ENCODE results near the gene SND1.
"Not testable (repeated sequence)": the region's sequence is repeated elsewhere in the genome, so short reads cannot be mapped to it uniquely, and the experiment has no call there.

The SND1 gene

DNA sequence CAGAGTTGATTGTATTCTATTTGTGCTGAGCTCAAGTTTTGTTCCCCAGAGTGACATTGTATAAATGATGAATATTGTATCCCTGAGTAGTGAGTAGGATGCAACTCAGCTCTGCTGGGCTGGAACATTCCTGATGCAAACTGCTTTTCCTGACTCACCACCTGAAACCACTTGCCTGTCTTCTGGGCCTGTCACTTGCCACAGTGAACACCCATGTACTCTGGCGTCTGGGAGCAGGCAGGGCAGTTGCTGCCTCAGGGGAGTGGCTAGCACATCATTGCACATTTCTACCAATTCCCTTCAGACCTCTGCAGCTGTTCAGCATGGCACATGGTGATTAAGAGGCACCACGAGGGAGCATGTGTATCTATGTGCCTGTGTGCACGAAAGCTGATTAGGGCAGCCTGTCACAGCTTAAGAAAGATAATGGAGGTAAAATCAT lies 157.3 kb downstream of the SND1 start:
- no peak for DNase-seq

- no peak for DNase-seq
Measured at GRCh38 chr7:127810113-127810512, 158.1 kb downstream of the SND1 start.

- no peak for DNase-seq
Measured at GRCh38 chr7:127810696-127811660, 159.0 kb downstream of the SND1 start.

- no peak for DNase-seq
Measured at GRCh38 chr7:127812540-127812939, 160.5 kb downstream of the SND1 start.

GRCh38 chr7:127813991-127814541 lies 162.1 kb downstream of the SND1 start:
- no peak for DNase-seq

DNA sequence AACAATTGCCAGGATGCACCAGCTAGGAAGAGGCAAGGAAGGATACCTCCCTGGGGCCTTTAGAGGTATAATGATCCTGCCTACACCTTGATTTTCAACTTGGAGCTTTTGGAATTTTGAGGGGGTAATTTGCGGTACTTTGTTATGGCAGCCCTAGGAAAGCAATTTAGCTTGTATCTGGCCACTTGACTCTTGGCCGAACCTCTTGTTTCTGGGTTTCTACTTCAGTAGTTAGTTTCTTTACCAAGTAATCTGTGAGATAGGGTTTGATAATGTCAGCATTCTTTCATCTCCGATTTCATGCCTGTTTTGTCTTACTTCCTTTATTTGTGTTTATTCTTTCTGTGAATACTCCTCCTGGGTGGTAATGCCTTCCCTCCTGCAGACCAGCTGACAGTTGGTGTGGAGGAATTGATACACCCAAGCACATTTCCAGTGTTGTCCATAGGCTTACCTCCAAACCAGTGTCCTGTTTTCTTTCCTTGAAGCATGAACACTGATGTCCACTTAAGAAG lies 163.7 kb downstream of the SND1 start:
- no peak for DNase-seq

- DNase-seq = peak; percentile 13
Measured at GRCh38 chr7:127816354-127817190, 164.6 kb downstream of the SND1 start.

GRCh38 chr7:127817466-127817865 lies 165.5 kb downstream of the SND1 start:
- no peak for DNase-seq

- no peak for DNase-seq
Measured at GRCh38 chr7:127818306-127818705, 166.3 kb downstream of the SND1 start.

DNA sequence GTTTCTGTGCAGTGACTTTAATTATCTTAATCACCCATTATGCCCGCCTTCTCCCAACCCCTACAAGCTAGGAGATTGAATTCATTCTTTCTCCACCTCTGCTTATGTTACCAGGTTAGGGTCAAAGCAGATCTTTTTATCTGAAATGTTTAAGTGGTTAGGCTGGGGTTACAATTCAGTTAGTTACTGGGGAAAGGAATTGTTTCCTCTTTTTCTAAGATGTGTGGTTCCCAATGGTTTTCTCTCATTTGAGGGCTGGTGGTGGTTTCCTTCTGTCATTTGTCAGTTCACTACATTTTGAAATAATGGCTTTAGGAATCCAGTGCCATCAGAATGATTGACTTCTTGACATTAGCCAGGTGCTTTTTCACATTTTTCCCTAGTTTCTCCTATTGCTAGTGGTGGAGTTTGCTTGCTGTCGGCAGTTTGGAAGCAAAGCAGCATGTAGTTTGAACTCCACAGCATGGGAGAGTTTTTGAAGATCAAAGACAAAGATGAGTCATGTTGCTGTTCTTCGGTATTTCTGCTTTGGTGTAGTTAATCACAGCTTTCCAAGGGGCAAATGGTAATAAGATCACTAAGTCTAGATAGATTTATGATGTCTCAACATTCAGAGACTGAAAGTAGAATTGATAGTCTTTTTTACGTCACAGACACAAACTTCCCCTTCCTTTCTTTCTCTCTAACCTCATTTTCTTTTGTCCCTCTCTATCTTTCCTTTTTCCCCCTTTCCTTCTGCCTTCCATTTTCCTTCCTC lies 168.2 kb downstream of the SND1 start:
- no peak for DNase-seq

DNA sequence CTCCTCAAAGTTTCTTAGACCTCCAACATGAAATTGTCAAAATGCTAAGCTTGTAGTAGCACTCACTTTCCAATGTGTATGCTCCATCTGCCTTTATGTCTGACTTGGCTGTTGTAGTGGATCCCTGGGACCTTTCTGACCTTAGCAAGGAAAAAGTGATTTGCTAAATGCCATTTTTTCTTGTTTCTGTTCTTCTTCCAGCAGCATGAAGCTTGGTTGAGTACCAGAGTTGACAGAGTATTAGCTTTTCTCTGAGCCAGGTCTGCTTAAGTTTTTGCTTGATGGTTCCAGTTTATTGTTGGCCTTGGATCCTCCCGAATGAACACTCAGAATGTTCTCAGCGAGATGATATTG lies 168.7 kb downstream of the SND1 start:
- DNase-seq = no peak

DNA sequence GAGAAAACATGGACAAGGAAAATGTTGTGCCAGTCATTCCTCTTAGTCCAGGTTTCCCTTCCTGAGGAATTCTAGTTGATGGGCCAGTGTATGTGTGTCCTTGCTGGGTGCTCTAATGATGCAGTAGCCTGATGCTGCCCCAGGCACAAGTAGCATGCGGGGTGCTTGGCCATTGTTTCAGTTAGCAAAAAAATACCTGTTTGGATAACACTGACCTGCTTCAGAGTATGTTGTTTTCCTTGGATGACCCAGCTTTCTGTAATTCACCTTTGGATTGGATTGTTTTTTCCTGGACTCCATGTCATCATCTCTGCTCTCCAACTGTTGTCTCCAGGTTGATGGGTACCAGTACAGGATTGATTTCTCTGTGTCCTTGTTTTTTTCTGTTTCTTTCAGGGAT lies 169.2 kb downstream of the SND1 start:
- DNase-seq = no peak

DNA sequence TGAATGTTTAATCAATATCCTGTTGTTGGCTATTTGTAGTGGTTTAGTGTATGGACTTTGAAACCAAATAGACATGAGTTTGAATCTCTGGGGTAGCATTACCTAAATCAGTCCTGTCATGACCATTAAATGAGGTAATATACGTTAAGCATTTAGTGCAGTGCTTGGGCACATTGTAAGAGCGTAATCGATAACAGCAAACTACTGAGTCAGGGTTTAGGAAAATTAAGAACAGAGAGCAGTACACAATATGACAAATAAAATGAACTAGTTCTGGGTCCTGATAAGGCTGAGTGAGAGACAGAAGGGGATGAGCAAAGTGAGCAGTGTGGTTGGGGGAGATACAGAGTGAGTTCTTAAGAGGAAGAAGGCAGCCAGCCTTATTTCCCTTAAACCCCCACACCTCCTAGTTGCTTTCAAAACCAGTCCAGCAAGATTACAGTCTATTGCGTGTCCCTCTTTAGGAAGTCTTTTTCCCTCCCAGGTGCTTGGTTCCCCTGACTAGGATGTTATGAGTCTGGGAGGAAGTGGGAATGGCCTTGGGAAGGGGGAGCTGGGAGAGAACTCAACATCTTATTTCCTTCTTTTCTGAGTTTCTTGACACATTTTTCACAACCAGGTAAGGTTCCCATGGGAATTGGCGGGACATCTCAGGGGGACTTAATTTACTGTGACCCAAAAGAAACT lies 171.0 kb downstream of the SND1 start:
- DNase-seq = no peak

DNA sequence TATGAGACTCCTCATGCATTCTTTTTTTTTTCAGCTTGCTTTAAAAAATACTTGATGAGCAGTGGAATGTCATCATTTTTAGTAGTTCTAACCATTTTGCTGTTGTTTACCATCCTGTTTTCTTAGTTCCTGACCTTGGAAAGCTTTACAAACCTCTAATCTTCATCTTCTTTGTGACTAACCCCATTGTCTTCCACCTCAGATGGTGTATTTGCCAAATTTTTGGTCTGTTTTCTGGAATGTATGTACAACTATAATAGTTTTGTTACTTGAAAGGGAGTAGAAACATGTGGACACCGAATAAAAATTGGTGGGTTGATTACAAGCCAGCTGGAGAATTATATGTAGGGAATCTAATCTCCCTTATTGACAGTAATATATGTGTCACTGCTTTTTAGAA lies 172.7 kb downstream of the SND1 start:
- DNase-seq = no peak

- no peak for DNase-seq
Measured at GRCh38 chr7:127828843-127829500, 177.0 kb downstream of the SND1 start.

DNA sequence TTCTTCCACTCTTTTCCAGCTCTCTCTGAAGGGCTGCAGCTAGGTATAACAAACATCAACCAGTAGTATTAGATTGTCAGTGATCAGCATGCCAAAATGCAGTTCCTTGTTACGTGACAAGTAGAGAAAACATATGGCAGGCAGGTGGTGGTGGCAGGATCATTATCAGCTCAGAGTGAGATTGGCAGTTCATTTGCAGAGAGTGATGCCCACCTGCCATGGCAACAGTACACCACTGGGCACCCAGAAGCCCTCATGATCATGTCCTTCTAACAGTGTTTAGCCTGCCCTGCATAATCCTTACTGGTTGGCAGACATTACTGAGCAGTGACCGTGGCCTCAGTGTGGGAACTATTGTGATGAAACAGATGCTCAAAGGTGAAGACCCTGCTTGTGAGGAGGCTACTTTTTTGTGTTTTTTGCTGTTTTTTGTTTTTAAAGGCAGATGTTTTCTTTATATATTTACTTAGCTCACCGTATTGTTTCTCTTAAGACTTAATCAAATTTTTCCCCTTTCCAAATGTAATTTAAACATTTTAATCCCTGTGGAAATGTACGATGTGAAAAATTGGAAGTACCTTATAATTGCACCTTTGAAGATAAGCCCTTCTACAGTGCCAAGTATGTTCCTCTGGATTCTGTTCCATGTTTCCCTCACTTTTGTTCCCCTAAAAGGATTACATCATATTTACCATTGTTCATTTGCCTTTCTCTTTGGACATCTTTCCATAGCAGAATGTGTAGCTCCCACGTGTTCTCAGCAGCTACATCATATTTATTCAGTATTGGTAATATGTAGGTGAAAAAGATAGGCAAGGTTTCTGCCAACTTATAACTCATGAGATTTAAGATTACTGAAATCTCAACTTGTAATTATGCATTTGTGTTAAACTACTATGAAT lies 179.6 kb downstream of the SND1 start:
- peak; percentile 76 for DNase-seq

GRCh38 chr7:127832592-127832991 lies 180.6 kb downstream of the SND1 start:
- DNase-seq = no peak

GRCh38 chr7:127833641-127834040 lies 181.6 kb downstream of the SND1 start:
- no peak for DNase-seq

DNA sequence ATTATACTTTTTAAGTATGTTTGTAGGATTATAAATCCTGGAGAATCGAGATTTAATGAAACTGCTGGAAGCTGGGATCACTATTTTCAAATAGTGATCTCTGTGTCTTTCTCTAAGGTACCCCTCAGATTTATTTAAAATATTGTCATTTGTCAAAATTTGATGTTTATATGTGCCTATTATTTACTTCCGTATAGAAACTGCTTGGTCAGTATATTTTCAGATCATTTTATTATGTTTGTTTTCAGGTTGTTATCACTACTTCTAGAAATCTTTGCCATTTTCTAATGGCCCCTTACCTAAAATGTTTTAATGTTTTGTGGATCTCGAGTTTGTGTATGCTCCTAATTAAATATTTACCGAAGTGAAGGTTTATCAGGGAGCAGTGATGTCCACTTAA lies 183.7 kb downstream of the SND1 start:
- DNase-seq = no peak

GRCh38 chr7:127837816-127838410 lies 185.9 kb downstream of the SND1 start:
- not testable (repeated sequence) for DNase-seq

Data from NCI-H2029 (cell line).